ENCODE data around the gene COL5A2. TPM values are rescaled to one million over a fixed set of nuclear protein-coding genes. Genes with fewer than 3 reads are reported as not detected.

Gene COL5A2
- total and polyA plus RNA-seq, 11 donors, result 4.4 to 61.1 (median 12.4) TPM

- no peak overlapping the region for H3K4me3 ChIP-seq
- no peak for DNase-seq
- no peaks in the 10 kb centered on the region for H3K9me3 ChIP-seq
- peaks cover 0 to 18% (median 0%) of the 10 kb centered on the region in 12 donors for H3K4me1 ChIP-seq
- no peaks in the 10 kb centered on the region for H3K27me3 ChIP-seq
- no peaks in the 10 kb centered on the region for H3K36me3 ChIP-seq
- H3K27ac ChIP-seq, result no peak overlapping the region
- intact Hi-C loops (cut with DNase I), result no loop called here
- WGBS, 4 donors, result 92 to 96% (median 93%) methylated on average over 2 of the region's 2 CpGs
- TF ChIP-seq POLR2A (IDR thresholded peaks at IDR 0.05) (no peak), CTCF (IDR thresholded peaks at IDR 0.05) (no peak)
- no peak for ATAC-seq
Observed at GRCh38 chr2:189214484-189214883, 34.9 kb upstream of the COL5A2 start.

- no peak for DNase-seq
- no peaks in the 10 kb centered on the region for H3K9me3 ChIP-seq
- no peaks in the 10 kb centered on the region for H3K36me3 ChIP-seq
- H3K4me3 ChIP-seq, result no peak overlapping the region
- WGBS, 4 donors, result 80 to 95% (median 89%) methylated on average over 2 of the region's 2 CpGs
- intact Hi-C loops (cut with DNase I), result no loop called here
- H3K27ac ChIP-seq, result no peak overlapping the region
- peaks cover 0 to 19% (median 0%) of the 10 kb centered on the region in 12 donors for H3K4me1 ChIP-seq
- H3K27me3 ChIP-seq, result no peaks in the 10 kb centered on the region
- no peak for TF ChIP-seq CTCF (IDR thresholded peaks at IDR 0.05)
- TF ChIP-seq POLR2A (IDR thresholded peaks at IDR 0.05), result no peak
- no peak for ATAC-seq
Observed at GRCh38 chr2:189213250-189213649, 33.7 kb upstream of the COL5A2 start.

GRCh38 chr2:189210250-189211087, 30.9 kb upstream of the COL5A2 start:
- WGBS, 4 donors, result 41 to 56% (median 44%) methylated on average over 7 of the region's 7 CpGs
- Histone ChIP-seq H3K4me1 (peaks cover 0 to 19% (median 0%) of the 10 kb centered on the region in 12 donors), H3K27me3 (no peaks in the 10 kb centered on the region), H3K4me3 (peak overlapping the region in 8 of 12 donors; percentile 1 to 39 (median 18)), H3K27ac (peak overlapping the region; percentile 11 to 85 (median 69)), H3K9me3 (no peaks in the 10 kb centered on the region), H3K36me3 (no peaks in the 10 kb centered on the region)
- peak in 2 of 4 donors; percentile 82 to 88 for ATAC-seq
- intact Hi-C loops (cut with DNase I), result no loop called here
- peak in 4 of 5 donors; percentile 40 to 52 (median 46) for DNase-seq
- TF ChIP-seq CTCF (IDR thresholded peaks at IDR 0.05), result no peak

GRCh38 chr2:189208254-189208653, 28.7 kb upstream of the COL5A2 start:
- H3K9me3 ChIP-seq, result no peaks in the 10 kb centered on the region
- ATAC-seq (no peak), DNase-seq (no peak)
- no peak for TF ChIP-seq CTCF (IDR thresholded peaks at IDR 0.05)
- TF ChIP-seq POLR2A (IDR thresholded peaks at IDR 0.05), result no peak
- H3K4me1 ChIP-seq, result peaks cover 0 to 19% (median 0%) of the 10 kb centered on the region in 12 donors
- peak overlapping the region in 3 of 12 donors; percentile 59 to 83 (median 66) for H3K27ac ChIP-seq
- no peaks in the 10 kb centered on the region for H3K27me3 ChIP-seq
- no peaks in the 10 kb centered on the region for H3K36me3 ChIP-seq
- 27 to 35% (median 30%) methylated on average over 1 of the region's 1 CpG for WGBS, 4 donors
- intact Hi-C loops (cut with DNase I), result loop anchor here in 1 of 10 donors (10.0 kb wide), 1 partner anchor 57 kb away; no protein-coding TSS in a partner anchor
- no peak overlapping the region for H3K4me3 ChIP-seq

All from heart left ventricle (tissue), 16 donors.